DOHH2 (cell line): ENCODE data around the gene AKR1C4.

Source experiments
- EZH2phosphoT487 ChIP-seq: fragments of 200-600 bp; sonication (generic); IDR thresholded peaks from 2 replicates; pipeline ENCODE4 v1.6.1; 2017; ENCODE audit warnings: borderline replicate concordance, mild to moderate bottlenecking, antibody characterized with exemption, low read length, moderate library complexity, mixed read lengths
- TF ChIP-seq, protein P1 (sequence below): fragments of 200-600 bp; sonication (generic); IDR thresholded peaks from one replicate; pipeline ENCODE4 v1.5.1; 2014; ENCODE audit warnings: antibody characterized with exemption, mild to moderate bottlenecking, low read depth, low read length; ENCODE audit not compliant: poor library complexity, severe bottlenecking

DNA sequence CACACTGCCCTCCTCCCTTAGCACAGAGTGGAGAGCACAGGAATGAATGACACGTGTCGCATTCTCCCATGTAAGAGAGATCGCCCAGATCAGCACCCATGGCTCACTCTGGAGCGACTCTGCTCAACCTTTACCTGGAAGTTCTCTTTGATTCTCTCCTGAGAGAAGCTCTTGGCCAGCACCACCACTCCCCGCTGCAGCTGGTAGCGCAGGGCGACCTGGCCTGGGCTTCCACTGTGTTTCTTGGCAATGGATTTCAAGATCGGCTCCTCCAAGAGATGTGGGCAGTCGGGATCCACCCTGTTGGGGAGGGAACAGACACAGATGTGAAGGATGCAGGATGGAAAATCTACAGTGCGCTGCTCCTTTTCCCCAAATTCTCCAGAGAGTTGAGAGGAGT lies 39.1 kb upstream of the AKR1C4 start:
- TF ChIP-seq, protein P1, sequence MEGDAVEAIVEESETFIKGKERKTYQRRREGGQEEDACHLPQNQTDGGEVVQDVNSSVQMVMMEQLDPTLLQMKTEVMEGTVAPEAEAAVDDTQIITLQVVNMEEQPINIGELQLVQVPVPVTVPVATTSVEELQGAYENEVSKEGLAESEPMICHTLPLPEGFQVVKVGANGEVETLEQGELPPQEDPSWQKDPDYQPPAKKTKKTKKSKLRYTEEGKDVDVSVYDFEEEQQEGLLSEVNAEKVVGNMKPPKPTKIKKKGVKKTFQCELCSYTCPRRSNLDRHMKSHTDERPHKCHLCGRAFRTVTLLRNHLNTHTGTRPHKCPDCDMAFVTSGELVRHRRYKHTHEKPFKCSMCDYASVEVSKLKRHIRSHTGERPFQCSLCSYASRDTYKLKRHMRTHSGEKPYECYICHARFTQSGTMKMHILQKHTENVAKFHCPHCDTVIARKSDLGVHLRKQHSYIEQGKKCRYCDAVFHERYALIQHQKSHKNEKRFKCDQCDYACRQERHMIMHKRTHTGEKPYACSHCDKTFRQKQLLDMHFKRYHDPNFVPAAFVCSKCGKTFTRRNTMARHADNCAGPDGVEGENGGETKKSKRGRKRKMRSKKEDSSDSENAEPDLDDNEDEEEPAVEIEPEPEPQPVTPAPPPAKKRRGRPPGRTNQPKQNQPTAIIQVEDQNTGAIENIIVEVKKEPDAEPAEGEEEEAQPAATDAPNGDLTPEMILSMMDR: no peak
- no peak for TF ChIP-seq EZH2phosphoT487
